GM21786 (cell line): ENCODE measurements around the gene CEBPZOS.
"Not testable (repeated sequence)": the region's sequence is repeated elsewhere in the genome, so short reads cannot be mapped to it uniquely, and the experiment has no call there.

Source experiments
- ATAC-seq: cut with Tn5 transposase; IDR thresholded peaks from one replicate; pipeline ENCODE4 v1.9.1; 2021; ENCODE audit not compliant: unreplicated experiment

The CEBPZOS gene

GRCh38 chr2:37190290-37190689, 6.0 kb upstream of the CEBPZOS start:
- no peak for ATAC-seq

GRCh38 chr2:37191253-37191652, 5.0 kb upstream of the CEBPZOS start:
- ATAC-seq = no peak

- no peak for ATAC-seq
These were observed 4.5 kb upstream of the CEBPZOS start for GRCh38 chr2:37191747-37192146.

GRCh38 chr2:37192551-37192950, 3.7 kb upstream of the CEBPZOS start:
- no peak for ATAC-seq

- ATAC-seq = not testable (repeated sequence)
These were observed 405 bp upstream of the CEBPZOS start for GRCh38 chr2:37195862-37196319.

GRCh38 chr2:37198681-37199065, 2.4 kb downstream of the CEBPZOS start:
- ATAC-seq = no peak

GRCh38 chr2:37201208-37201607, 4.9 kb downstream of the CEBPZOS start:
- no peak for ATAC-seq

GRCh38 chr2:37201766-37202165, 5.5 kb downstream of the CEBPZOS start:
- ATAC-seq = no peak

- ATAC-seq = no peak
These were observed 7.4 kb downstream of the CEBPZOS start for GRCh38 chr2:37203708-37204107.

- not testable (repeated sequence) for ATAC-seq
These were observed 8.9 kb downstream of the CEBPZOS start for GRCh38 chr2:37205071-37205661.

- ATAC-seq = no peak
These were observed 9.5 kb downstream of the CEBPZOS start for GRCh38 chr2:37205689-37206341.

GRCh38 chr2:37206760-37207159, 10.5 kb downstream of the CEBPZOS start:
- not testable (repeated sequence) for ATAC-seq

- ATAC-seq = no peak
These were observed 14.9 kb downstream of the CEBPZOS start for GRCh38 chr2:37211212-37211611.

- no peak for ATAC-seq
These were observed 15.6 kb downstream of the CEBPZOS start for GRCh38 chr2:37211939-37212338.

GRCh38 chr2:37215250-37215649, 19.0 kb downstream of the CEBPZOS start:
- no peak for ATAC-seq

GRCh38 chr2:37219046-37219445, 22.8 kb downstream of the CEBPZOS start:
- no peak for ATAC-seq

GRCh38 chr2:37223131-37223530, 26.8 kb downstream of the CEBPZOS start:
- ATAC-seq = no peak

GRCh38 chr2:37224063-37224462, 27.8 kb downstream of the CEBPZOS start:
- ATAC-seq = no peak

GRCh38 chr2:37225129-37225528, 28.8 kb downstream of the CEBPZOS start:
- ATAC-seq = not testable (repeated sequence)

- no peak for ATAC-seq
These were observed 30.6 kb downstream of the CEBPZOS start for GRCh38 chr2:37226863-37227262.

GRCh38 chr2:37228788-37229187, 32.5 kb downstream of the CEBPZOS start:
- no peak for ATAC-seq

GRCh38 chr2:37230581-37230980, 34.3 kb downstream of the CEBPZOS start:
- no peak for ATAC-seq
